Activated CD4-positive, alpha-beta T cell treated with anti-CD3 and anti-CD28 coated beads, Interleukin-2, amount 10 ng/mL, durations not matched to agents 24 days and 14 days (primary cell): Measurements from ENCODE around the gene STARD3. TPM values are rescaled to one million over a fixed set of nuclear protein-coding genes. Genes with fewer than 3 reads are reported as not detected.

ENCODE experiments used
- DNase-seq: peaks from one replicate; pipeline ENCODE4 v3.0.0; 2022
- H3K27ac Mint-ChIP-seq: one replicate; pipeline ENCODE4 v1.8.0; 2022; ENCODE audit warnings: mild to moderate bottlenecking, mixed read lengths
- H3K27me3 Mint-ChIP-seq: one replicate; pipeline ENCODE4 v1.8.0; 2022; ENCODE audit warnings: mixed read lengths
- H3K36me3 Mint-ChIP-seq: one replicate; pipeline ENCODE4 v1.8.0; 2022; ENCODE audit warnings: low read depth, mild to moderate bottlenecking, mixed read lengths
- H3K4me1 Mint-ChIP-seq: one replicate; pipeline ENCODE4 v1.8.0; 2021; ENCODE audit warnings: mixed read lengths
- H3K4me3 Mint-ChIP-seq: one replicate; pipeline ENCODE4 v1.8.0; 2022; ENCODE audit warnings: mild to moderate bottlenecking, moderate library complexity, mixed read lengths
- H3K9me3 Mint-ChIP-seq: one replicate; pipeline ENCODE4 v1.8.0; 2021; ENCODE audit warnings: mixed read lengths
- intact Hi-C: fragments of 100-400 bp; cut with micrococcal nuclease; formaldehyde crosslinking; loops from one replicate; pipeline ENCODE4 v1.15.1; 2023
- total RNA-seq: library from RNA; stranded (reverse); gene quantifications from 2 replicates; pipeline ENCODE4 v1.2.3, GENCODE V29; 2022

The STARD3 gene
- total RNA-seq, 1 donor from 2014 or later = 53.6 TPM

- intact Hi-C loops = loop anchor here (5.0 kb wide), 1 partner anchor 1028 kb away; no protein-coding TSS in a partner anchor
These were observed 36.5 kb upstream of the STARD3 start for GRCh38 chr17:39600288-39600996.

DNA sequence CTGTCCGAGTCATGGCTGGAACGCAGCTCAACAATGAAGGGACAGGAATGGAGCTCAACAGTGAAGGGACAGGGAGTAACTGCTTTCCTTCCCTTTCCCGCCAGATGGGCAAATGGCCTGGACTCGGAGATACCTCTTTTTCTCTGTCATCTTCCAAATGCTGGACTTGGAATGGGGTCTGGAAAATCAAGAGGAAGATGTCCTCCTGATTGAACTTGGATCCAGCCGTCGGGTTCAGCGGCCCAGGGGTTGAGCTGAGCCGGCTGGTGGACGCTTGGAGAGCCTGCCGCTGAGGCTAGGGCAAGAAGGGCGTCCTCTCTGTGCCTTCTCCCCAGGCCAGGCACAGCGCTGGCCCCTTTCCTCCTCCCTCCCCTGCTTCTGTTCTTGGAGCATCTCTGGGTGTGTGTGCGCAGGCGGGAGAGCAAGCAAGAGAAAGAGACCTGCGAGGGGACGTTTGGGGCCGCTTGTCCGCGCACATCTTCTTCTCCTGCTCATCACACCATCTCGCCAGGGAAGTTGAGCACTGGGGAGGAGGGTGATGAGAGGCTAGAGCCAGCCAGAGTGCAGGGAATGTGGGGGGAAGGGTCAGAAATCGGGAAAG lies 35.8 kb upstream of the STARD3 start:
- DNase-seq = no peak
- intact Hi-C loops = loop anchor here (5.0 kb wide), 1 partner anchor 1029 kb away; no protein-coding TSS in a partner anchor
- H3K4me3 Mint-ChIP-seq = no peak overlapping the region
- no peaks in the 10 kb centered on the region for H3K9me3 Mint-ChIP-seq
- no peak overlapping the region for H3K27ac Mint-ChIP-seq
- peaks cover 1% of the 10 kb centered on the region for H3K36me3 Mint-ChIP-seq
- H3K27me3 Mint-ChIP-seq = peaks cover 74% of the 10 kb centered on the region
- peaks cover 18% of the 10 kb centered on the region for H3K4me1 Mint-ChIP-seq

More at GRCh38 chr17:39600288-39600996, 36.5 kb upstream of the STARD3 start:
- Mint-ChIP-seq H3K36me3 (peaks cover 2% of the 10 kb centered on the region), H3K4me3 (no peak overlapping the region), H3K27me3 (peaks cover 78% of the 10 kb centered on the region), H3K9me3 (no peaks in the 10 kb centered on the region), H3K27ac (no peak overlapping the region), H3K4me1 (peaks cover 18% of the 10 kb centered on the region)
- no peak for DNase-seq

GRCh38 chr17:39601758-39602532 lies 35.0 kb upstream of the STARD3 start:
- H3K9me3 Mint-ChIP-seq = no peaks in the 10 kb centered on the region
- H3K27ac Mint-ChIP-seq = no peak overlapping the region
- no peak overlapping the region for H3K4me3 Mint-ChIP-seq
- H3K4me1 Mint-ChIP-seq = peaks cover 16% of the 10 kb centered on the region
- no peaks in the 10 kb centered on the region for H3K36me3 Mint-ChIP-seq
- DNase-seq = no peak
- intact Hi-C loops = loop anchor here (5.0 kb wide), 1 partner anchor 1030 kb away; no protein-coding TSS in a partner anchor
- peaks cover 71% of the 10 kb centered on the region for H3K27me3 Mint-ChIP-seq

DNA sequence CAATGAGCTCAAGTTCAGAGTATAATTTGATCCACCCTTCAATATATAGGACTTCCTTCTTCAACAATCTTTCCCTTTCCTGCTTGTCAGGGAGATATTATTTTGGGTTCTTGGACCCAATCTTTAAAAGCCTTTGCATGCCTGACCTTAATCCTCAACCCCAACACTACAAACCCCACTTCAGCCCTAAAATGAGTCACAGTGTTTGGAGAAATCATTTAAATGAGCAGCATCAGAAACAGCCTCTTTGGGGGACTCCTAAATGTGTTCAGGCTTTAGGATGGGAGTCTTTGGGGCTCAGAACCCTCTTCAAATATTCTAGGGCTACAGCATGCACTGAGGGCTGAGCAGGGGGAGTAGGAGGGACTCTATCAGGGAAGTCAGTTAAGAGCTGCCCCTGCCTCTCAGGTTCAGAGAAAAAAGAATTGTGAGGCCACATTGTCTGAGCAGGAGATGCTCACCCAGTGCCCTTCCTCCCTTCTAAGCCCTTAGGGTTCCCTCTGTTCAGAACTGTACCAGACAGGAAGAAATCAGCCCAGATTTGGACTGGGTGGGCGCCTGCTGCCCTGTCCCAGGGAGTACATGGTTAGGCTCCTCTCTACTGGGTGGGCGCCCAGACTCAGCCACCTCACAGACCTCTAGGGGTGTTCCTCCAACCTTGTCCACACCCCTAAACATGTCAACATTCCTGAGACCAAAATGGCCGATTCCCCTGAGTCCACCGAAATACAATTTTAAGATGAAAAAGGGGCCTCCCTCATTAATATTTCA lies 34.2 kb upstream of the STARD3 start:
- H3K27ac Mint-ChIP-seq = no peak overlapping the region
- intact Hi-C loops = loop anchor here (5.0 kb wide), 1 partner anchor 1030 kb away; no protein-coding TSS in a partner anchor
- no peaks in the 10 kb centered on the region for H3K36me3 Mint-ChIP-seq
- no peak for DNase-seq
- peaks cover 71% of the 10 kb centered on the region for H3K27me3 Mint-ChIP-seq
- H3K9me3 Mint-ChIP-seq = no peaks in the 10 kb centered on the region
- peaks cover 15% of the 10 kb centered on the region for H3K4me1 Mint-ChIP-seq
- H3K4me3 Mint-ChIP-seq = no peak overlapping the region

DNA sequence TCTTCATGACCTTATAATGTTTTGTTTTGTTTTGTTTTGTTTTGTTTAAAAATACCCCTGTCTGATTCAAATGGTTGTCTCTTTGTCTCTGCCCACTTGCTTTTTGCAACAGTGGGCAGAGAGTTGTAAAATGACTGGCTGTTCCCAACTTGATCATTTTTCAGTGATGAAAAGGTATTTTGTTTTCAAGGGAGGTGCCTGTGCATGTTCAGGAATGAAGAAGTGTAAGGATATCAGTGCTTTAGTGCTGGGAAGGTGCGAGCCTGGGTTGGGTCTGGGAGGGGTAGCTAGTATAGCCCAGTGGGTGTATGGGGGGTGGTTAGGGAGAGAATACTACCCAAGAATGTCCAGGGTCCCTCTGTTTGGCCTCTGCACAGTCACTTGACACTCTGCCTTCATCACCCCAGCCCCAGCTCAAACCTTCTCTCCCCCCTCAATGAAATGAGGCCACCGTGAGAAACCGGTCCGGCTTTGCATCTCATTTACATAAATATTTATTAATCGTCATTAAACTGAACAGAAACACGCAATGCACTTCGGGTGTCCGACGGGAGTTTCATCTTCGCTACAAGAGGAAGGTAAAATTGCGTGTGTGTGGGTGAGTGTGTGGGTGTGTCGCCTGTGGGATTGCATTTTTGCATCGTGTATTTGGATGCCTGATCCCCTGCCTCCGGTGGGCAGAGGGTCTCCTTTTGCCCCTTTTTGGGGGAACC lies 33.5 kb upstream of the STARD3 start:
- peak overlapping the region; percentile 16 for H3K27ac Mint-ChIP-seq
- intact Hi-C loops = loop anchor here (5.0 kb wide), 1 partner anchor 1031 kb away; no protein-coding TSS in a partner anchor
- DNase-seq = no peak
- peak overlapping the region; percentile 21 for H3K4me3 Mint-ChIP-seq
- peaks cover 68% of the 10 kb centered on the region for H3K27me3 Mint-ChIP-seq
- no peaks in the 10 kb centered on the region for H3K36me3 Mint-ChIP-seq
- no peaks in the 10 kb centered on the region for H3K9me3 Mint-ChIP-seq
- peaks cover 13% of the 10 kb centered on the region for H3K4me1 Mint-ChIP-seq

DNA sequence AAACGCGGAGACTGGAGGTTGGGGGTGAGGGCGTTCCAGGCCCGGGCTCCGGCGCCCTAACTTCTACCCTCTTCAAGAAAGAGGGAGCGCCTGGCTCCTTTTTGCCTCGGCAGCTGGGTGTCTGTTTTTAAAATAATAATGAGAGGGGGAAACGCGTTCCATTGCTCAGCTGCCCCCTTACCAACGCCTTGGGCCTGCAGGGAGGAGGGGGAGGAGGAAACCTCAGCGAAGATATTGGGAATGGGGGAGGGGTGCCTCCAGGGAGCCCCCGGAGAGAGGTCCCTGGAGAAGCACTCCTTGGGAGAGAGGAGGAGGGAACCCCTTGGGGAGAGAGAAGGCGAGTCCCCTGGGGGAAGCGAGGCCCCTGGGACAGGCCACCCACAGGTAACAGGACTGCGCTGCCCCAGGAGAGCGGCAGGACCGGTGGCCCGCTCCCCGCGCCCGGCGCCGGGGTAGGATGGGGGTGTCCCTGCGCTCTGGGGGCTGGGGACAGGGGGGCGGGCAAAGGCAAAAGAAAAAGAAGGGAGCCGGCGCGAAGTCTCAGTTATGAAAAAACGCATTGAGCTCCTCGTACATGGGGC lies 31.9 kb upstream of the STARD3 start:
- DNase-seq = no peak
- intact Hi-C loops = loop anchor here (5.0 kb wide), 1 partner anchor 1033 kb away; no protein-coding TSS in a partner anchor
- peaks cover 74% of the 10 kb centered on the region for H3K27me3 Mint-ChIP-seq
- H3K36me3 Mint-ChIP-seq = no peaks in the 10 kb centered on the region
- peak overlapping the region; percentile 45 for H3K27ac Mint-ChIP-seq
- no peak overlapping the region for H3K4me3 Mint-ChIP-seq
- H3K9me3 Mint-ChIP-seq = no peaks in the 10 kb centered on the region
- H3K4me1 Mint-ChIP-seq = peaks cover 13% of the 10 kb centered on the region

DNA sequence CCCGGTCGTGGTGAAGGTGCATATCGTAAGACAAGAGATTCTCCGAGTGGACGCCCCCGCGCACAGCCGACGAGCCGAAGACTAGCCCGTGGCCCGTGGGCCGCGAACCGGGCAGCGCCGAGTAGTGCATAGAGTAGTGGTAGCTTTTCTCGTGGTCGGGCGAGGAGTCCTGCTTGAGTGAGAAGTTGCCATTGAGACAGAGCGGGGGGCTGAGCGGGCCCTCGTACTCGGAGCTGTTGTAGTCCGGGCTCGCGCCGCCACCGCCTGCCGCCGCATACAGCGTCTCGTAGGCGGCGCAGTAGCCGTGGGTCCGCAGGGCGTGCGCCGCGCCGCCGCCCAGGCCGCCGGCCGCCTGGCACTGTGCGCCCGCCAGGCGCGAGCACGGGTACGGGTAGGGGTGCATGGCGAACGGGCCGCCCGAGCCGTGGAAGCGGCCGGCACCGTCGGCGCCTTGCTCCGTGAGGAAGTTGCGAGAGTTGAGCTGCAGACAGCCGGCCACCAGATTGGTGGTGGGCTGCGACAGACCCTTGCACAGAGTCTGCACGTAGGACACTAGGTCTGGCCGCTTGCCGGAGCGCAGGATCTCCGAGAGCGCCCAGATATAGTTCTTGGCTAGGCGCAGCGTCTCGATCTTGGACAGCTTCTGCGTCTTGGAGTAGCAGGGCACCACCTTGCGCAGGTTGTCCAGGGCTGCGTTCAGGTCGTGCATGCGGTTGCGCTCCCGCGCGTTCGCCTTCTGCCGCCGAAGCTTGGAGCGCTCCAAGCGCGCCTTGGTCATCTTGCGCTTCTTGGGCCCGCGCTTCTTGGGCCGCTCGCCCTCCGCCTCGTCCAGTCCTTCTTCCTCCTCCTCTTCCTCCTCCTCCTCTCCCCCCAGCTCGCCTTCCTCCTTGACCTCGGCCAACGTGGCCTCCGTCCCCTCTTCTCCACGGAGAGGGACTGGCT lies 31.2 kb upstream of the STARD3 start:
- Mint-ChIP-seq H3K27me3 (peaks cover 71% of the 10 kb centered on the region), H3K36me3 (no peaks in the 10 kb centered on the region), H3K4me3 (no peak overlapping the region), H3K27ac (peak overlapping the region; percentile 34), H3K4me1 (peaks cover 13% of the 10 kb centered on the region), H3K9me3 (no peaks in the 10 kb centered on the region)
- DNase-seq = no peak
- intact Hi-C loops = no loop called here

DNA sequence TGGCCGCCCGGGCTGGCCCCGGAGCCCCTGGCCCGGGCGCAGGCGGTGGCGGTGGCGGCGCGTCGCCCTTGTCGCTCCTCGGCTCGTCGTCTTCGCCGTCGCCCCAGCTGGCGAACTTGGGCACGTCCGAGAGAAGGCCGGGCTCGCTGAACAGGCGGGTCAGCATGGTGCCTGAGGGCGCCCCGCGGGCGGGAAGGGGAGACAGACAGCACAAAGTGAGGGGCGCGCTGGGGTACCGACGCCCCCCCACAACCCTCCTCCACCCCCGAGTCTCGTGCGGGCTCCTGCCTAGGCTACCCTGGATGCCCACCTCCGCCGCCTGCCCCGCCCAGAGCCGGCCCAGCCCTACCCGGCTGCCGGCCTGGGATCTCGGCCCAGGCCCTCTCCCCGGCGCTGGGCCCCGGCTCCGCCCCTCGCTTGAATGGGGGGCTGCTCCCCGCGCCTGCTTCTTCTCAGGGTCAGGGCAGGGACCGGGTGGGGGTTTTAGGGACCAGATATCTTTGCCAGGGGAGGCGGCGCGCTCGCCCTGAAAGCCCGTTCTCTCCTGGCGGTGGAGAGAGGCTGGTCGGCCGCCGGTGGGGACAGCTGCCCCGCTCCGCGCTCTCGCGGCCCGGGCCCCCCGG lies 30.4 kb upstream of the STARD3 start:
- DNase-seq = no peak
- H3K27me3 Mint-ChIP-seq = peaks cover 70% of the 10 kb centered on the region

DNA sequence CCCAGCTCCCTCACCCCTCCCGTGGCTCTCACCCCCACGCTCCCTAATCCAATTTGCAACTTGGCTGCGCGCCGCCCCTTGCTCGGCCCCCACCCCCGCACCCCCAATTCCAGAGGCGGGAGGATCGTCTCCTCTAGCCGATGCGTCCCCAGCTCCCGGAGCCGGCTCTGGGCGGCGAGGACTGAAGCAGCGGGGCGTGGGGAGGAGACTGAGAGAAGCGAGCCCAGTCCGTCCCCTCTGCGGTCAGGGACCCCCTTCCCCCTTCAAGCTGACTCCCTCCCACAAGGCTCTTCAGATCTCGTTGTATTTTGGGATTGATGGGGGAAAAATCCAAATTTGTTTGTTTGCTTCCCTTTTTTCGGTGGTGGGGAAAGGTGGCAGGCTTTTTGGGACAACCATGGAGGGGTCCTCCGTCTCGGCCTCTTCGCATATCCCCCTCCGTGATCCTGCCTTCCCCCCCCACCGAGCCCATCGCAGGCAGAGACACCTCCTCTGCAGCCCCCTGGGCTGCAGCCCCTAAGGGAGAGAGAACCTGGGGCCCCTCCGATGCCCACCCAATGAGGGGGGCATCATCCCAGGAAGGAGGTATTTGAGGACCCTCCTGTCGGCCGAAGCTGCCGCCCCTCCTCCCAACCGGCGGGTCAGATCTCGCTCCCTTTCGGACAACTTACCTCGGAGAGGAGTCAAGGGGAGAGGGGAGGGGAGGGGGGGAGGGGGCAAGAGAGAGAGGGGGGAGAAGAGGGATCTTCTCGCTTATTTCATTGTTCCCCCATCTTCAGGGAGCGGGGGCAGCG lies 29.7 kb upstream of the STARD3 start:
- Mint-ChIP-seq H3K9me3 (no peaks in the 10 kb centered on the region), H3K36me3 (no peaks in the 10 kb centered on the region), H3K27ac (no peak overlapping the region), H3K4me3 (no peak overlapping the region), H3K4me1 (peaks cover 10% of the 10 kb centered on the region), H3K27me3 (peaks cover 63% of the 10 kb centered on the region)
- DNase-seq = no peak
- intact Hi-C loops = no loop called here

More for the DNA sequence above, 30.4 kb upstream of the STARD3 start:
- H3K27ac Mint-ChIP-seq = no peak overlapping the region
- no peaks in the 10 kb centered on the region for H3K9me3 Mint-ChIP-seq
- no peaks in the 10 kb centered on the region for H3K36me3 Mint-ChIP-seq
- intact Hi-C loops = no loop called here
- H3K4me3 Mint-ChIP-seq = no peak overlapping the region
- peaks cover 13% of the 10 kb centered on the region for H3K4me1 Mint-ChIP-seq

GRCh38 chr17:39607851-39608130 lies 29.2 kb upstream of the STARD3 start, which contains the start of gene NEUROD2:
NEUROD2 (minus strand) TSS chr17:39607920; CDS start chr17:39606599, 1,321 bp downstream.
- H3K36me3 Mint-ChIP-seq = no peaks in the 10 kb centered on the region
- intact Hi-C loops = no loop called here
- H3K9me3 Mint-ChIP-seq = no peaks in the 10 kb centered on the region
- H3K4me1 Mint-ChIP-seq = peaks cover 10% of the 10 kb centered on the region
- H3K4me3 Mint-ChIP-seq = no peak within 1 kb of the TSS
- no peak for DNase-seq
- no peak within 1 kb of the TSS for H3K27ac Mint-ChIP-seq
- H3K27me3 Mint-ChIP-seq = peaks cover 59% of the 10 kb centered on the region
